ENCODE data around the gene ZFYVE28. TPM values are rescaled to one million over a fixed set of nuclear protein-coding genes. Genes with fewer than 3 reads are reported as not detected.
A peak's percentile ranks its signal among the peaks of the same experiment; 100 is the strongest.

The ZFYVE28 gene
- total and polyA plus RNA-seq, 8 donors: 2.2 to 12.4 (median 3.9) TPM

DNA sequence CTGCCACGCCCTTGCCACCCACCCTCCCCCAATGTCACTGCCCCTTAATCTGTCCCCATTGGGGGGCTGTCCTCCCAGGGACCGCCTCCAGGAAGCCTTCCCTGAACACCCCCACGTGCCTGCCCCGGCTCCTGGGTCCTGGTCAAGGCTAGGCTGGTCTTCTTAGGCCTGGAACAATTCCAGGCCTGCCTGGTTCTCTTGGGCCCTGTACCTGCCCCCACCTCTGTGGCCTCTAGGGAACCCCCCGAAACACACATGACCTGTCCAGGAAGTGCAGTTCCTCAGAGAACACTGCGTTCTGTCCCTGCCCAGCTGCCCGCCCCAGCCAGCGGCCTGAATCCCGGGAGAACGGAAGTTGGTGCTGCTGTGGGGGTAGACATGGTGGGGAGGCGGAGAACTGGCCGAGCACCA, 161.7 kb downstream of the ZFYVE28 start:
- Histone ChIP-seq H3K36me3 (peaks cover 0 to 50% of the 10 kb centered on the region in 2 donors), H3K4me3 (no peak overlapping the region), H3K27me3 (no peaks in the 10 kb centered on the region), H3K27ac (peak overlapping the region; percentile 73 to 79), H3K9me3 (no peaks in the 10 kb centered on the region), H3K4me1 (peaks cover 44 to 66% of the 10 kb centered on the region in 2 donors)
- intact Hi-C loops (cut with DNase I): no loop called here
- DNase-seq: peak in 2 of 4 donors; percentile 33 to 72
- ATAC-seq: no peak
- no peak for TF ChIP-seq CTCF (IDR thresholded peaks at IDR 0.05)

DNA sequence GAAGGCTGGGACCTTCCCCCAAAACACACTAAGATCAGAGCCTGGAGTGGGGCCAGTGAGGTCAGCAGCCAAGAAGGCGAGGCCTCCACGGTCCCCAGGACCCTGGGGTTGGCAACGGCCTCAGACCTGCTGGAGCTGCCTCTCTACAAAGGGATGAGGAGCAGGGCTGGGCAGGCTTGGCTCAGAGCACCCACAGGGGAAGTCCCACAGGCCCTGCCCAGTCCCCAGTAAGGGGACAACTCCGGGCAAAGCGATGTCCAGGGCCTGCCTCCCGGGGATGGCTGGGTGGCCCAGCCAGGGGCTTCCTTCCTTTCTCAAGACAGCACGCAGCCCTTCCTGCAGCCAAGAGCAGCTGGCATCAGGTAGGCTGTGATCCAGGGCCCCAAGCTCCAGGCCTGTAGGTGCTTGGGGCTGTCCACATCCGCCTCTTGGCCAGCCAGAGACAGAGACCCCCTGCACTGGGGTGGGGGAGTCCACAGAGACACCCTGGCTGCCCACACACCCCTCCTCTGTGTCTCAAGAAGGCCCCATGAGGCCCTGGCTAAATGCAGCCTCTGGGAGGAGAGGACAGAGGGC, 162.2 kb downstream of the ZFYVE28 start:
- Histone ChIP-seq H3K4me1 (peaks cover 44 to 66% of the 10 kb centered on the region in 2 donors), H3K27ac (peak overlapping the region; percentile 73 to 79), H3K9me3 (no peaks in the 10 kb centered on the region), H3K27me3 (no peaks in the 10 kb centered on the region), H3K4me3 (no peak overlapping the region), H3K36me3 (peaks cover 0 to 56% of the 10 kb centered on the region in 2 donors)
- peak in 1 of 4 donors; percentile 75 for DNase-seq
- peak; percentile 37 for ATAC-seq
- intact Hi-C loops (cut with DNase I): no loop called here
- TF ChIP-seq CTCF (IDR thresholded peaks at IDR 0.05): no peak

- Histone ChIP-seq H3K9me3 (no peaks in the 10 kb centered on the region), H3K4me1 (peaks cover 44 to 60% of the 10 kb centered on the region in 2 donors), H3K36me3 (peaks cover 0 to 62% of the 10 kb centered on the region in 2 donors), H3K27me3 (no peaks in the 10 kb centered on the region), H3K4me3 (no peak overlapping the region), H3K27ac (peak overlapping the region; percentile 73 to 79)
- TF ChIP-seq CTCF (IDR thresholded peaks at IDR 0.05): no peak
- intact Hi-C loops (cut with DNase I): no loop called here
- peak in 3 of 4 donors; percentile 34 to 51 (median 45) for DNase-seq
- peak; percentile 10 for ATAC-seq
Measured at GRCh38 chr4:2255501-2256155, 162.8 kb downstream of the ZFYVE28 start.

DNA sequence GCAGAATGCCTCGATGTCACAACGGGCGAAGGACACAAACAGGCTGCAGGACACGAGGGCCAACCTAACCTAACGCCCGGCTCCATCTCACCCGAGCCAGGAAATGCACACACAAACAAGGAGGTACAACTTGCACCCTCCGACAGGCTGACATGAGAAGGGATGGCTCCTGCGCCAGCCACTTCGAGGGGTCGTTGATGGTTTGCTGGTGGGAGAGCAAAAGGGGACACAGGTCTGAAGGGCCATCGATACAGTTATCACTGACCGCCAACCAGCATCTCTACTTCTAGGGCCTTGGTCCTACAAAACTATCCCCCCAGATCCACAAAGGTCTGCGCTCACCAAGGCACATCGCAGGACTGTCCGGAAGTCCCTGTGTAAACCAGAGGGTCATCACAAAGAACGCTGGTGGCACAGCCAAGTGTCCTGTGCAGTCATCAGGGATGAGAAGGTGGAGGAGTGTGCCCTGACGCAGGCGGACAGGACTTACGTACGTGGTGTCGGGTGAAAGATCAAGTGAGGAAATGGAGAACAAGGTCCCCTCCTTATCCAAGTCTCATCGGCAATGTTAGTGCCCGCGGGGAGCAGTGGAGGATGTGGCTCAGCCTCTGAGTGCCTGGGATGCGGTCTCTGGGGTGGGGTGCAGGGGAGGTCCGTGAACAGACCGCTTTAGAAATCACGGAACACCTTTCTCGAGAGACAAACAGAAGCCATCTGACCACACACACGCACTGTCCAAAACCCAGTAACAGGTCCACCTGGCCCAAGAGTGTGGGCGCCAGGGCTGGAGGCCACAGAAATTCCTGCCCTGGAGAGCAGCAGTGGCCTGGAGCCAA, 163.6 kb downstream of the ZFYVE28 start:
- H3K4me1 ChIP-seq: peaks cover 37 to 52% of the 10 kb centered on the region in 2 donors
- intact Hi-C loops (cut with DNase I): no loop called here

More for the DNA sequence above, 163.6 kb downstream of the ZFYVE28 start:
- Histone ChIP-seq H3K27me3 (no peaks in the 10 kb centered on the region), H3K9me3 (no peaks in the 10 kb centered on the region), H3K36me3 (peaks cover 0 to 69% of the 10 kb centered on the region in 2 donors), H3K4me3 (no peak overlapping the region), H3K27ac (peak overlapping the region in 1 of 2 donors; percentile 79)
- DNase-seq (peak in 2 of 4 donors; percentile 27 to 57), ATAC-seq (no peak)
- no peak for TF ChIP-seq CTCF (IDR thresholded peaks at IDR 0.05)
